ENCODE data around the gene KCMF1.

DNA sequence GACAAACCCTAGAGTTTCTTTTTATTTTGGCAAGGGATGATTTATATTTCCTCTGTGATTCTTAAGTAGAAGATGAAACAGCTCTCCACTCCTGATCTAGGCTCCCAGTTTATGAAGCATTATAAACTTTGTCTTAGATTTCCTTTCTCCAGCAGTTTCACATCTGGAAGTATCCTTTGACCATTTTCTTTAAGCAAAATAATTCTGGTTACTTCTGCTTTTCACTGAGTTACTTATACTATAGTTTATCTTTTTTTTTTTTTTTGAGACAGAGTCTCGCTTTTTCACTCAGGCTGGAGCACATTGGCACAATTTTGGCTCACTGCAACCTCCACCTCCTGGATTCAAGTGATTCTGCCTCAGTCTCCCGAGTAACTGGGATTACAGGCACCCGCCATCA lies 45.5 kb downstream of the KCMF1 start:
- TF ChIP-seq, protein P1, sequence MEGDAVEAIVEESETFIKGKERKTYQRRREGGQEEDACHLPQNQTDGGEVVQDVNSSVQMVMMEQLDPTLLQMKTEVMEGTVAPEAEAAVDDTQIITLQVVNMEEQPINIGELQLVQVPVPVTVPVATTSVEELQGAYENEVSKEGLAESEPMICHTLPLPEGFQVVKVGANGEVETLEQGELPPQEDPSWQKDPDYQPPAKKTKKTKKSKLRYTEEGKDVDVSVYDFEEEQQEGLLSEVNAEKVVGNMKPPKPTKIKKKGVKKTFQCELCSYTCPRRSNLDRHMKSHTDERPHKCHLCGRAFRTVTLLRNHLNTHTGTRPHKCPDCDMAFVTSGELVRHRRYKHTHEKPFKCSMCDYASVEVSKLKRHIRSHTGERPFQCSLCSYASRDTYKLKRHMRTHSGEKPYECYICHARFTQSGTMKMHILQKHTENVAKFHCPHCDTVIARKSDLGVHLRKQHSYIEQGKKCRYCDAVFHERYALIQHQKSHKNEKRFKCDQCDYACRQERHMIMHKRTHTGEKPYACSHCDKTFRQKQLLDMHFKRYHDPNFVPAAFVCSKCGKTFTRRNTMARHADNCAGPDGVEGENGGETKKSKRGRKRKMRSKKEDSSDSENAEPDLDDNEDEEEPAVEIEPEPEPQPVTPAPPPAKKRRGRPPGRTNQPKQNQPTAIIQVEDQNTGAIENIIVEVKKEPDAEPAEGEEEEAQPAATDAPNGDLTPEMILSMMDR (IDR thresholded peaks at IDR 0.05): no peak
- TF ChIP-seq POLR2A (IDR thresholded peaks at IDR 0.05) (no peak), POLR2AphosphoS5 (IDR thresholded peaks at IDR 0.05) (no peak), EP300 (IDR thresholded peaks at IDR 0.05) (no peak)
